ENCODE measurements around the gene LRIG2. TPM values are rescaled to one million over a fixed set of nuclear protein-coding genes. Genes with fewer than 3 reads are reported as not detected.

Gene LRIG2
- total RNA-seq, 6 experiments from 2014 or later, result 3.4 to 7.2 (median 5.0) TPM

- whole genome bisulfite sequencing (ENCODE audit: insufficient coverage, low coverage, low lambda C conversion rate, missing lambda C conversion rate), result 46% methylated on average over 4 of the region's 4 CpGs
- no peaks in the 10 kb centered on the region for H3K9me3 ChIP-seq
- H3K27me3 ChIP-seq, result no peaks in the 10 kb centered on the region
- DNase-seq (no peak), ATAC-seq (no peak)
- H3K36me3 ChIP-seq, result no peaks in the 10 kb centered on the region
- intact Hi-C loops (cut with DNase I), result loop anchor here in 1 of 2 donors (10.0 kb wide), 1 partner anchor 172 kb away; no protein-coding TSS in a partner anchor
- no peak for TF ChIP-seq POLR2A (IDR thresholded peaks at IDR 0.05)
- TF ChIP-seq CTCF (IDR thresholded peaks at IDR 0.05), result no peak
- no peak overlapping the region for H3K4me3 ChIP-seq
- peaks cover 0 to 6% (median 2%) of the 10 kb centered on the region in 4 donors for H3K4me1 ChIP-seq
- no peak overlapping the region for H3K27ac ChIP-seq
Measured at GRCh38 chr1:113046569-113046968, 26.4 kb upstream of the LRIG2 start.

- no peak for DNase-seq
- ATAC-seq, result no peak
- WGBS (ENCODE audit: insufficient coverage, low coverage, low lambda C conversion rate, missing lambda C conversion rate), result 88% methylated on average over 3 of the region's 3 CpGs
- Histone ChIP-seq H3K9me3 (no peaks in the 10 kb centered on the region), H3K4me1 (no peaks in the 10 kb centered on the region), H3K27ac (no peak overlapping the region), H3K36me3 (no peaks in the 10 kb centered on the region), H3K27me3 (no peaks in the 10 kb centered on the region), H3K4me3 (no peak overlapping the region)
- intact Hi-C loops (cut with DNase I), result loop anchor here in 1 of 2 donors (10.0 kb wide), 1 partner anchor 173 kb away; no protein-coding TSS in a partner anchor
- TF ChIP-seq POLR2A (IDR thresholded peaks at IDR 0.05) (no peak), CTCF (IDR thresholded peaks at IDR 0.05) (no peak)
Measured at GRCh38 chr1:113048064-113048463, 24.9 kb upstream of the LRIG2 start.

GRCh38 chr1:113053344-113054126, 19.5 kb upstream of the LRIG2 start:
- WGBS (ENCODE audit: insufficient coverage, low coverage, low lambda C conversion rate, missing lambda C conversion rate), result 69% methylated on average over 11 of the region's 12 CpGs
- Histone ChIP-seq H3K9me3 (no peaks in the 10 kb centered on the region), H3K27me3 (no peaks in the 10 kb centered on the region), H3K4me1 (no peaks in the 10 kb centered on the region), H3K4me3 (no peak overlapping the region), H3K36me3 (no peaks in the 10 kb centered on the region), H3K27ac (no peak overlapping the region)
- ATAC-seq (no peak), DNase-seq (no peak)
- no peak for TF ChIP-seq CTCF (IDR thresholded peaks at IDR 0.05)
- no peak for TF ChIP-seq POLR2A (IDR thresholded peaks at IDR 0.05)
- intact Hi-C loops (cut with DNase I), result no loop called here

GRCh38 chr1:113055570-113055969, 17.4 kb upstream of the LRIG2 start:
- H3K9me3 ChIP-seq, result no peaks in the 10 kb centered on the region
- no peaks in the 10 kb centered on the region for H3K4me1 ChIP-seq
- H3K27ac ChIP-seq, result no peak overlapping the region
- ATAC-seq (no peak), DNase-seq (no peak)
- WGBS (ENCODE audit: insufficient coverage, low coverage, low lambda C conversion rate, missing lambda C conversion rate), result 100% methylated on average over 1 of the region's 1 CpG
- no peaks in the 10 kb centered on the region for H3K36me3 ChIP-seq
- intact Hi-C loops (cut with DNase I), result no loop called here
- H3K27me3 ChIP-seq, result no peaks in the 10 kb centered on the region
- no peak overlapping the region for H3K4me3 ChIP-seq
- TF ChIP-seq CTCF (IDR thresholded peaks at IDR 0.05) (no peak), POLR2A (IDR thresholded peaks at IDR 0.05) (no peak)

Data from right lobe of liver (tissue), 6 donors.